GM20431 (cell line): ENCODE results near the gene FOXP1.

Source experiments
- in situ Hi-C: fragments of 300-500 bp; cut with MseI, MboI; formaldehyde crosslinking; loops from one replicate; pipeline ENCODE4 v1.15.0; 2020; ENCODE audit warnings: low sequenced_read_pairs; ENCODE audit not compliant: unreplicated experiment

The FOXP1 gene

DNA sequence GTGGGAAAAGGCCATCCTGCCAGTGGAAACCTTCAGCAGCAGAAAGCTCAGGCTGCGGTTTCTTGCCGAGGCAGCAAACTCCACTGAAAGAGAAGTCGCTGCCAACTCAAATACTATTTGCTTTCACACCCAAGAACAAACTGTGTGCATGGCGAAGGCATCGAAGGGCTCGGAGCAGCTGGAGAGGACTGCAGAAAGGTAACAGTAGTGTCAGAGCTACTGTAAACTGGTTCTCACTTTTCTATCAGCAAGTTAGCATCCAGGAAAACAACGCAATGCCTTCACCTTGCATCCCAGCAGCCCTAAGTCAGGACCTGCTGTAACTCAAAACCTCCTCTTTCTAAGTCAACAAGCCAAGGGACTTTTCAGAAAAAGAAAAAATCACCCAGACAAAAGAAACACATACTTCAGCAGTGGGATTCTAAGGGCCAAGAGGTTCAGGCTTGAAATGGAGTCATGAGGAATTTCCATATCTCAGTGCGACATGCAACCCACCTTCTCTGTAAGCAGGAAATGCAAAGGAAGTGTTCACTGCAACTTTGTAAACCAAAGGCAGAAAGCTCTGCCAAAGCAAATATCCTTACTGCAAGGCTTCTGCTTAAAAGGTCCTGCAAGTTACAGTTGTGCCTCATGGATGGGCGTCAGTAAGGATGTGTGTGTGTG is 193.5 kb downstream of the FOXP1 start:
- in situ Hi-C loops: no loop called here

DNA sequence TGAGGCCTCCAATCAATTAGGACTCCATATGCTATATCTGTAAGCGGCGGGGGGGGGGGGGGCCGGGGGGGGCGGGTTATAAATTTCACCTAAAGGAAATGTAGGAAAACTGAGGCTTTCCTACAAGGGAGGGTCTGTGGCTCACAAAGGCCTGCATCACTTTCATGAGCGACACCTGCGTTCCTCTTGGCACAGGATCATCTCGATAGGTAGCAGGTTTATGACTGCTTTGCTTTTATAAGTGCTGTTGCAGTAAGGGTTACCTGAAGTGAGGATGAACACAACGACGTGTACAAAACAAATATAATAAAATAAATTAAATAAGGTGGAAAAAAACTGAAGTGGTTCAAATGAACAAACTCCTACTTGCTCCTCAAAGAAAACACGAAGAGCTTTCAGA is 194.3 kb downstream of the FOXP1 start:
- in situ Hi-C loops: no loop called here

- in situ Hi-C loops: no loop called here
These were observed 194.9 kb downstream of the FOXP1 start for GRCh38 chr3:71388535-71389120.

GRCh38 chr3:71387586-71387985 is 195.9 kb downstream of the FOXP1 start:
- in situ Hi-C loops: no loop called here

- in situ Hi-C loops: no loop called here
These were observed 198.5 kb downstream of the FOXP1 start for GRCh38 chr3:71384837-71385716.

GRCh38 chr3:71384388-71384787 is 199.1 kb downstream of the FOXP1 start:
- in situ Hi-C loops: no loop called here

- in situ Hi-C loops: no loop called here
These were observed 203.4 kb downstream of the FOXP1 start for GRCh38 chr3:71380096-71380495.

DNA sequence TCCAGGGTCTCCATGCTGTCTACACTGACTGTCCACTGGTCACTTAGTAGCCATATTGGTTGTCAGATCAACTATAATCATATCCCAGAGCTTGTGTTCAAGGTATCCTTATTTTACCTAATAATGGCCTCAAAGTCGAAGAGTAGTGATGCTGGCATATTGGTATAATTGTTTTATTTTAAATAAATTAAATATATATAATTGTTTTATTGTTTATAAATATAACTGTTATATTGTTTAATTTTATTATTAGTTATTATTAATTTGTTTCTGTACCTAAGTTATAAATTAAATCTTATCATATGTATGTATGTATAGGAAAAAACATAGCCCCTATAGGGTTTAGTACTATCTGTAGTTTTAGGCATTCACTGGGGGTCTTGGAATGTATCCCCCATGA is 205.0 kb downstream of the FOXP1 start:
- in situ Hi-C loops: no loop called here

DNA sequence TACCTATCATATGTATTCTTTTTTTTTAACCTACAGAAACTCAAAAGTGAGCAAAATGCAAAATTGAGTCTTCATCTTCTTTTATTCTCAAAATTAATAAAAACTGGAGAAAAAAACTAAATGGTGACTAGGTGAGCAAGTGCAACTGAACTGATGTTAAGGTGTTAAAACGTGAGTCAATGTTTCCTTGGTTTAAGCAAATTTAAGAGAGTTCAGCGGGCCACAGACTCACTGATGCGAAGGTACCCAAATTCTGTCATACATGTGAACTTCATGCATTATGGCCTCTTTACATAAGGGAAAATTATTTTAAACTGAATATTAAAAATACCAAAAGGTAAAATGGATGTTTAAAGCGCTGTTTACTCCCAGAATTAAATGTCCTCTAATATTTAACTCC is 206.6 kb downstream of the FOXP1 start:
- in situ Hi-C loops: no loop called here

- in situ Hi-C loops: no loop called here
These were observed 207.0 kb downstream of the FOXP1 start for GRCh38 chr3:71376503-71376902.

DNA sequence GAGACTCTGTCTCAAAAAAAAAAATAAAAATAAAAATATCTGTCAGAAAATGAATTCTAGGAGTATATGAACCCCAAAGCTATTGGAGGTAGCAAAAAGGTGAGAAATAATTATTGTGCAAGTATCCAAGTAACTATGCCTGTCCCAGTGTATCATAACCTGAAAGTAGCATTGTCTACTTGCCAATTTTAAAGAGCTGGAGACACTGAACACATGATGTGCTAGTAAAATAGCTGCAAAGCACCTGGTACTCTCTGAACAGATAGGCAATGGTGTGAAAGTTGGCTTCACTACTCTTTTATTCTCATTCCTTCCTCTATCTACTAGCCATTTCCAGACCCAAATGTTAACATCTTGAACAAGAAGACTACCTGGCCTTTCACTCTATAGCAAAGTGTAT is 208.9 kb downstream of the FOXP1 start:
- in situ Hi-C loops: no loop called here

DNA sequence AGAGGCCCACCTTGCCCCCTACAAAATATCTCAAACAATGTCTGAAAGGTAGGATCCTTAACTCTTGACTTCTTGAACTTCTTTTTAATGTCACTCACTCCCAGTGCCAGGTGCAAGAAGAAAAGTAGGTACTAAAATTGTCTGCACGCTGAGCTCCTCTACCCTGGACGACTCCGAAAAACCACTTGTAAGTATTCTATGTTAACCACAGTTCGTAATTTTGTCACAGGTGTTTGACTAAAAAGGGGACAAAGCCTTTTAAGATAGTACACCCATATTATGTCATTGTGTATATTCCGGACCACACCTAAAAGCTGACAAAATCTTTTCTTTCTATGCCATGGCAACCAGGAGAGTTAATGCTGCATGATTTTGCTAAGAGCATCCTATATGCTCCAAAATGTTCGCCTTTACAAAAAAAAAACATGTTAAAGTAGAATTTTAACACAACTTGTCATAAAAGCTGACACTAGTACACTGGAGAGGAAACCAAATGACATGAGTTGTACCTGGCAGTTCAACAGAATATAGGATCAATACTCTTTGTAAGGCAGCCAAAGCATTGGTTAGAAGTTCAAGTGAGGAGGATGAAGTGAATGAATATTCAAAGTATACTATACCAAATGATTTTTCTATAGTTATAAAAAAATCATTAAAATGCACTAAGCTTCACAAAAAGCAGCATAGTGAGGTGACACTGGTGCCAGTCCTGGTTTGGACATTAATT is 210.5 kb downstream of the FOXP1 start:
- in situ Hi-C loops: no loop called here

- in situ Hi-C loops: no loop called here
These were observed 211.2 kb downstream of the FOXP1 start for GRCh38 chr3:71372241-71372768.

DNA sequence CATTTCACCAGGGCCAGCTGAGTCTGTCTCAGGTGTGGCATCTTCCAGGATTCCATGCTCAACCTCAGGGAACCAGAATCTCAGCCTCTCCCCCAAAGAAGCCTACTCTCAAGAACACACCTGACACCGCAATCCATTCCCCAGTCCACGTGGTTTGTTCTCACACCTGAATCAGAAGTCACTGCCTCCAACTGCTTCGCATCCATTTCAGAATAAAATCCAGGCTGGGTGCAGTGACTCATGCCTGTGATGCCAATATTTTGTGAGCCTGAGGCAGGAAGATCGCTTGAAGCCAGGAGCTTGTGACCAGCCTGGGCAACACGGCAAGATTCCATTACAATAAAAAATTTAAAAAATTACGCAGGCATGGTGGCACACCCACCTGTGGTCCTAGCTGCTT is 212.2 kb downstream of the FOXP1 start:
- in situ Hi-C loops: no loop called here

DNA sequence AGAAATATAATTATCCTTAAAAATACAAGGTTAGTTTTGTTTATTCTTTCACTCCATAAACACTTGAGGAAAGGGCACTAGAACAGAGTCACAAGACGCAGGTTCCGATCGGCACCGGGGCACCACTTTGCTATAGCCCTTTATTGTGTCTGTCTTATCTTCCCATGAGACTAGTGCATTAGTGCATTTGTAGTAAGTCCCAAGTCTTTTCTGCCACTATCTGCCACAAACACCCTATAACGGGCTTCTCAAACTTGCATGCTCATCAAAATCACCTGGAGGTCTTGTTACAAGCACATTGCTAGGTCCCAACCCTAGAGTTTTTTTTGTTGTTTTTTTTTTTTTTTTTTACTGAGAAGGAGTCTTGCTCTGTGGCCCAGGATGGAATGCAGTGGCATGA is 213.1 kb downstream of the FOXP1 start:
- in situ Hi-C loops: no loop called here

DNA sequence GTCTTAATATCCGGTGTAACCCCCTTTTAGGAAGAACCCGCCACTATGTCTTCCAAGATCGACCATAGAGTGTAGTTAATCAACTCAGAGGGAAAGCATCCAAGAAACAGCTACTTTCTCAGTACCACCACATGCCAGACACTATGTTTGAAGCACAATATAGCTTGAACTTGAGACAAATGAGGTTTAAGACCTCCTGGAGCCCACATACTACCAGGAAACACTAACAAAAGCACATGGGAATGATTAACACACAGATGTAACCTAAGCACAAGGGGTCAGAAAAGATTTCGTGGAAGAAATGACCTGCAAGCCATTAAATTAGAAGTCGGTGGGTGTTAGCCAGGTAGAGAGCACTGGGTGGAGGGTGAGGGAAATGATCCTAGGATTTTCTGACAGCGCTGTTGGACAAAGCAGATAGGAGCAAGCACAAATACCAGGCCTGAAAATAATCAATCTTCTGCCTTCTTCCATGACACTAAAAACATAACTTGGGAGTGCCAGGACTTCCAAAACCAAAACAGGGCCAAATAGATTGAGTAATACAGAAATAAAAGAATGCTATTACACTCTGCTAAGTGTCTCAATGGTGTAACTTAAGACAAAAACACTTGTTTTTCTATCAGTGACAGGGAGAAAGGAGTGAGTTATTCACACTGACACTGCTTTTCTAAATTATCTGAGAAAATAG is 213.7 kb downstream of the FOXP1 start:
- in situ Hi-C loops: no loop called here

- in situ Hi-C loops: no loop called here
These were observed 216.4 kb downstream of the FOXP1 start for GRCh38 chr3:71366988-71367604.

DNA sequence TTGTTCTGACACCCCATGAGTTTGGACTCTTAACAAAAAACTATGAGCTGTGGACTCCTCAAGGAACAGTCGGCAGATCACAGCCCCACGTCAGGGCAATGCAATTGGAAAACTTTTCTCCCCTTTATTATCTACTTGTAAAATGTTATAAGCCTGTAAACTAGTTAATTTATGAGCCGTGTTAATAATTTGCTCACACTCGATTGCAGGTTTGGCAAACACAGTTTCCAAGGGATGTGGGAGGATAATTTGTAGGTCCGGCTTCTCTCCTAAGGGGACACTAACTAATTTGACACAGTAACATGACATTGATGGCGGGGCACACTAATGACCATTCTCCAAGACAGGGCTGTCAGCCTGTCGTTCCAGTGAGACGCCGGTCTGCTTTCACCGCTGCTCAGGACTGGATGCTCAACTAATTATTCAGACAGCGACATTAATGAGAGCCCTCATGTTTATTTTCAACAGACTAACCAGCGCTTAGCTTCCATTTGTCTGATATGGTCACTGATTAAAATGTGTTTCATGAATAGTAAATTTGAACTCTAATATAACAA is 222.1 kb downstream of the FOXP1 start:
- in situ Hi-C loops: no loop called here

GRCh38 chr3:71360764-71361163 is 222.8 kb downstream of the FOXP1 start:
- in situ Hi-C loops: no loop called here
